Endothelial cell of umbilical vein (primary cell): Measurements from ENCODE around the gene LGALS1.

Source experiments
- EZH2 ChIP-seq: IDR thresholded peaks from 2 replicates; pipeline ENCODE4 v1.6.1; 2012; ENCODE audit warnings: borderline replicate concordance, low read depth, mild to moderate bottlenecking, moderate library complexity, low read length, inconsistent platforms; ENCODE audit not compliant: severe bottlenecking
- FOS ChIP-seq: IDR thresholded peaks from 2 replicates; pipeline ENCODE4 v1.6.1; 2011; ENCODE audit warnings: mild to moderate bottlenecking, low read length, moderate library complexity, borderline replicate concordance; ENCODE audit not compliant: insufficient read depth
- GATA2 ChIP-seq: IDR thresholded peaks from 2 replicates; pipeline ENCODE4 v1.7.0; 2011; ENCODE audit warnings: low read depth, mild to moderate bottlenecking, moderate library complexity, mixed read lengths, low read length; ENCODE audit not compliant: insufficient read length, insufficient read depth
- MAX ChIP-seq: IDR thresholded peaks from 2 replicates; pipeline ENCODE4 v1.6.1; 2011; ENCODE audit not compliant: insufficient read depth, insufficient read length
- POLR2A ChIP-seq: IDR thresholded peaks from 2 replicates; pipeline ENCODE4 v1.6.1; 2012; ENCODE audit warnings: low read depth, mild to moderate bottlenecking, control low read depth, low read length
- POLR2AphosphoS5 ChIP-seq: IDR thresholded peaks from 2 replicates; pipeline ENCODE4 v1.6.1; 2012; ENCODE audit warnings: low read depth, mild to moderate bottlenecking, control low read depth, low read length, moderate library complexity; ENCODE audit not compliant: insufficient read depth
- TF ChIP-seq, protein P1 (sequence below), 2 donors: IDR thresholded peaks; 1 replicate in 1 of 2; 2 replicates in 1 of 2; pipeline ENCODE4 v1.5.1; 2011; ENCODE audit warnings: low read length in 2 of 2, mild to moderate bottlenecking in 2 of 2, moderate library complexity in 2 of 2, control low read depth in 1 of 2, inconsistent platforms in 1 of 2, low read depth in 1 of 2; ENCODE audit not compliant: insufficient read depth in 1 of 2; ENCODE audit errors: extremely low read depth in 1 of 2

- TF ChIP-seq POLR2A = no peak
- no peak for TF ChIP-seq FOS
- no peak for TF ChIP-seq MAX
- TF ChIP-seq, protein P1, sequence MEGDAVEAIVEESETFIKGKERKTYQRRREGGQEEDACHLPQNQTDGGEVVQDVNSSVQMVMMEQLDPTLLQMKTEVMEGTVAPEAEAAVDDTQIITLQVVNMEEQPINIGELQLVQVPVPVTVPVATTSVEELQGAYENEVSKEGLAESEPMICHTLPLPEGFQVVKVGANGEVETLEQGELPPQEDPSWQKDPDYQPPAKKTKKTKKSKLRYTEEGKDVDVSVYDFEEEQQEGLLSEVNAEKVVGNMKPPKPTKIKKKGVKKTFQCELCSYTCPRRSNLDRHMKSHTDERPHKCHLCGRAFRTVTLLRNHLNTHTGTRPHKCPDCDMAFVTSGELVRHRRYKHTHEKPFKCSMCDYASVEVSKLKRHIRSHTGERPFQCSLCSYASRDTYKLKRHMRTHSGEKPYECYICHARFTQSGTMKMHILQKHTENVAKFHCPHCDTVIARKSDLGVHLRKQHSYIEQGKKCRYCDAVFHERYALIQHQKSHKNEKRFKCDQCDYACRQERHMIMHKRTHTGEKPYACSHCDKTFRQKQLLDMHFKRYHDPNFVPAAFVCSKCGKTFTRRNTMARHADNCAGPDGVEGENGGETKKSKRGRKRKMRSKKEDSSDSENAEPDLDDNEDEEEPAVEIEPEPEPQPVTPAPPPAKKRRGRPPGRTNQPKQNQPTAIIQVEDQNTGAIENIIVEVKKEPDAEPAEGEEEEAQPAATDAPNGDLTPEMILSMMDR (IDR thresholded peaks at IDR 0.05; ENCODE audit: extremely low read depth in 1 of 2, insufficient read depth in 1 of 2, low read depth in 1 of 2, low read length in 2 of 2) = no peak
- TF ChIP-seq POLR2AphosphoS5 = no peak
- TF ChIP-seq EZH2 = no peak
- TF ChIP-seq GATA2 = no peak
Observed at GRCh38 chr22:37711490-37711889, 36.1 kb downstream of the LGALS1 start.
